ENCODE results near the gene SEMA3G. TPM values are rescaled to one million over a fixed set of nuclear protein-coding genes. Genes with fewer than 3 reads are reported as not detected.

Gene SEMA3G
- polyA plus RNA-seq, 1 donor (not counting 4 experiments of a cell fraction or from before 2014, with no cell fraction given): 0.07 TPM

- H3K27ac ChIP-seq (ENCODE audit: control insufficient read depth, insufficient read depth, low read length): no peak overlapping the region
These were observed 29.1 kb downstream of the SEMA3G start for GRCh38 chr3:52415800-52416199.

GRCh38 chr3:52408466-52408865 lies 36.4 kb downstream of the SEMA3G start:
- no peaks in the 10 kb centered on the region for H4K20me1 ChIP-seq (ENCODE audit: control insufficient read depth, extremely low read depth, insufficient read depth, low read length)
- FAIRE-seq: no peak
- peak overlapping the region; percentile 96 for H3K9ac ChIP-seq (ENCODE audit: control insufficient read depth, extremely low read depth, insufficient read depth, low read length)
- H3K9me1 ChIP-seq (ENCODE audit: control insufficient read depth, extremely low read depth, insufficient read depth, low read length): no peaks in the 10 kb centered on the region
- H3K4me3 ChIP-seq (ENCODE audit: control insufficient read depth in 2 of 3, extremely low read depth in 1 of 3, insufficient read depth in 2 of 3, low read depth in 1 of 3, low read length in 3 of 3): peak overlapping the region; percentile 83 to 95 (median 95)
- no peaks in the 10 kb centered on the region for H3K27me3 ChIP-seq (ENCODE audit: control insufficient read depth, extremely low read depth, insufficient read depth, low read length)
- H3K36me3 ChIP-seq (ENCODE audit: control insufficient read depth in 2 of 2, extremely low read depth in 1 of 2, insufficient read depth in 2 of 2, low read length in 2 of 2): peaks cover 16 to 38% of the 10 kb centered on the region in 2 experiments
- DNase-seq (ENCODE audit: low read depth, low spot score): no peak
- H3K27ac ChIP-seq (ENCODE audit: control insufficient read depth, insufficient read depth, low read length): peak overlapping the region; percentile 91
- H3K9me3 ChIP-seq (ENCODE audit: control insufficient read depth, low read depth, low read length): no peaks in the 10 kb centered on the region
- no peak overlapping the region for H2AFZ ChIP-seq (ENCODE audit: control insufficient read depth, low read length)
- H3K4me1 ChIP-seq (ENCODE audit: control insufficient read depth, extremely low read depth, insufficient read depth, low read length): peaks cover 75% of the 10 kb centered on the region
- dilution Hi-C loops (cut with MboI; ENCODE audit: extremely low pct_ligation_motif_present, low sequenced_read_pairs): no loop called here
- TF ChIP-seq EZH2 (IDR thresholded peaks at IDR 0.05; ENCODE audit: low read length) (no peak), CTCF (optimal IDR thresholded peaks at IDR 0.05 in 1 of 3, IDR thresholded peaks at IDR 0.05 in 1 of 3, conservative IDR thresholded peaks at IDR 0.05 in 1 of 3; ENCODE audit: extremely low read depth in 1 of 3, insufficient read depth in 2 of 3, low read length in 3 of 3) (no peak)
- peaks cover 35% of the 10 kb centered on the region for H3K79me2 ChIP-seq (ENCODE audit: control insufficient read depth, insufficient read depth, low read length)
- peak overlapping the region; percentile 95 for H3K4me2 ChIP-seq (ENCODE audit: control insufficient read depth, extremely low read depth, insufficient read depth, low read depth, low read length)

More at GRCh38 chr3:52415800-52416199, 29.1 kb downstream of the SEMA3G start:
- Histone ChIP-seq H3K9ac (ENCODE audit: control insufficient read depth, extremely low read depth, insufficient read depth, low read length) (no peak overlapping the region), H3K9me1 (ENCODE audit: control insufficient read depth, extremely low read depth, insufficient read depth, low read length) (no peaks in the 10 kb centered on the region), H3K79me2 (ENCODE audit: control insufficient read depth, insufficient read depth, low read length) (peaks cover 10% of the 10 kb centered on the region), H3K9me3 (ENCODE audit: control insufficient read depth, low read depth, low read length) (no peaks in the 10 kb centered on the region), H2AFZ (ENCODE audit: control insufficient read depth, low read length) (no peak overlapping the region), H3K4me3 (ENCODE audit: control insufficient read depth in 2 of 3, extremely low read depth in 1 of 3, insufficient read depth in 2 of 3, low read depth in 1 of 3, low read length in 3 of 3) (no peak overlapping the region), H3K4me2 (ENCODE audit: control insufficient read depth, extremely low read depth, insufficient read depth, low read depth, low read length) (no peak overlapping the region), H3K36me3 (ENCODE audit: control insufficient read depth in 2 of 2, extremely low read depth in 1 of 2, insufficient read depth in 2 of 2, low read length in 2 of 2) (peaks cover 2 to 3% of the 10 kb centered on the region in 2 experiments), H3K27me3 (ENCODE audit: control insufficient read depth, extremely low read depth, insufficient read depth, low read length) (no peaks in the 10 kb centered on the region), H4K20me1 (ENCODE audit: control insufficient read depth, extremely low read depth, insufficient read depth, low read length) (no peaks in the 10 kb centered on the region), H3K4me1 (ENCODE audit: control insufficient read depth, extremely low read depth, insufficient read depth, low read length) (peaks cover 20% of the 10 kb centered on the region)
- dilution Hi-C loops (cut with MboI; ENCODE audit: extremely low pct_ligation_motif_present, low sequenced_read_pairs): no loop called here
- DNase-seq (ENCODE audit: low read depth, low spot score) (no peak), FAIRE-seq (no peak)
- TF ChIP-seq CTCF (optimal IDR thresholded peaks at IDR 0.05 in 1 of 3, IDR thresholded peaks at IDR 0.05 in 1 of 3, conservative IDR thresholded peaks at IDR 0.05 in 1 of 3; ENCODE audit: extremely low read depth in 1 of 3, insufficient read depth in 2 of 3, low read length in 3 of 3): no peak
- no peak for TF ChIP-seq EZH2 (IDR thresholded peaks at IDR 0.05; ENCODE audit: low read length)
